Activated naive CD4-positive, alpha-beta T cell (primary cell): ENCODE measurements around the gene TTC28.
"Not testable (repeated sequence)": the region's sequence is repeated elsewhere in the genome, so short reads cannot be mapped to it uniquely, and the experiment has no call there.

Source experiments
- DNase-seq, 4 experiments: peaks; one replicate each; lab custom pipeline; 2025; lab: John Stamatoyannopoulos, UW

Gene TTC28

GRCh38 chr22:28557184-28557583 is 122.5 kb downstream of the TTC28 start:
- DNase-seq: no peak

GRCh38 chr22:28553108-28553866 is 126.4 kb downstream of the TTC28 start:
- DNase-seq: not testable (repeated sequence)

- DNase-seq: no peak
Measured at GRCh38 chr22:28548406-28548805, 131.2 kb downstream of the TTC28 start.

- no peak for DNase-seq
Measured at GRCh38 chr22:28547132-28547842, 132.4 kb downstream of the TTC28 start.

- no peak for DNase-seq
Measured at GRCh38 chr22:28544431-28544868, 135.2 kb downstream of the TTC28 start.

- DNase-seq: no peak
Measured at GRCh38 chr22:28542980-28543621, 136.5 kb downstream of the TTC28 start.

- DNase-seq: no peak
Measured at GRCh38 chr22:28541137-28541536, 138.5 kb downstream of the TTC28 start.

GRCh38 chr22:28538922-28539321 is 140.7 kb downstream of the TTC28 start:
- no peak for DNase-seq

GRCh38 chr22:28530565-28530964 is 149.1 kb downstream of the TTC28 start:
- DNase-seq: not testable (repeated sequence)

- not testable (repeated sequence) for DNase-seq
Measured at GRCh38 chr22:28529144-28529543, 150.5 kb downstream of the TTC28 start.

- no peak for DNase-seq
Measured at GRCh38 chr22:28521451-28521850, 158.2 kb downstream of the TTC28 start.

- DNase-seq: no peak
Measured at GRCh38 chr22:28514321-28514821, 165.3 kb downstream of the TTC28 start.

GRCh38 chr22:28512387-28512786 is 167.3 kb downstream of the TTC28 start:
- not testable (repeated sequence) for DNase-seq

- DNase-seq: no peak
Measured at GRCh38 chr22:28507896-28508295, 171.7 kb downstream of the TTC28 start.

- DNase-seq: no peak
Measured at GRCh38 chr22:28506150-28506535, 173.5 kb downstream of the TTC28 start.

GRCh38 chr22:28505416-28506149 is 174.1 kb downstream of the TTC28 start:
- no peak for DNase-seq

GRCh38 chr22:28500006-28500405 is 179.6 kb downstream of the TTC28 start:
- DNase-seq: no peak

- no peak for DNase-seq
Measured at GRCh38 chr22:28498044-28498443, 181.6 kb downstream of the TTC28 start.

- DNase-seq: no peak
Measured at GRCh38 chr22:28497188-28497587, 182.5 kb downstream of the TTC28 start.

GRCh38 chr22:28491289-28491688 is 188.4 kb downstream of the TTC28 start:
- DNase-seq: not testable (repeated sequence)

- no peak for DNase-seq
Measured at GRCh38 chr22:28488825-28489224, 190.8 kb downstream of the TTC28 start.

- no peak for DNase-seq
Measured at GRCh38 chr22:28484662-28485061, 195.0 kb downstream of the TTC28 start.
